K562 (cell line): Measurements from ENCODE around the gene HJV. TPM values are rescaled to one million over a fixed set of nuclear protein-coding genes. Genes with fewer than 3 reads are reported as not detected.

Experiments
- ATF7 ChIP-seq: fragments of 450-650 bp; IDR thresholded peaks from 2 replicates; pipeline ENCODE4 v1.7.1; 2014; ENCODE audit warnings: mild to moderate bottlenecking, moderate library complexity
- CBX8 ChIP-seq: fragments of 200-600 bp; sonication (generic); IDR thresholded peaks from 2 replicates; pipeline ENCODE4 v1.6.1; 2012; ENCODE audit warnings: borderline replicate concordance, mixed run types, low read depth, mild to moderate bottlenecking, moderate library complexity, mixed read lengths, low read length, control low read depth, inconsistent platforms; ENCODE audit not compliant: poor library complexity, severe bottlenecking; ENCODE audit errors: extremely low read depth
- CHD4 ChIP-seq: fragments of 200-600 bp; sonication (generic); IDR thresholded peaks from 3 replicates; pipeline ENCODE4 v1.6.1; 2012; ENCODE audit warnings: low read depth, mild to moderate bottlenecking, mixed read lengths, low read length, inconsistent platforms; ENCODE audit not compliant: insufficient read depth, insufficient replicate concordance, poor library complexity, severe bottlenecking
- DACH1 ChIP-seq: fragments of 450-650 bp; IDR thresholded peaks from 2 replicates; pipeline ENCODE4 v1.6.1; 2018; ENCODE audit not compliant: partially characterized antibody
- DPF2 ChIP-seq: fragments of 450-650 bp; IDR thresholded peaks from 2 replicates; pipeline ENCODE4 v1.6.1; 2016
- MBD1 ChIP-seq: fragments of 250-450 bp; sonication (Bioruptor Pico); IDR thresholded peaks from 2 replicates; pipeline ENCODE4 v1.8.0; 2022; ENCODE audit warnings: inconsistent platforms
- MCM2 ChIP-seq: fragments of 450-650 bp; IDR thresholded peaks from 2 replicates; pipeline ENCODE4 v1.6.1; 2017; ENCODE audit warnings: low read depth, mild to moderate bottlenecking
- MECOM ChIP-seq: fragments of 250-450 bp; sonication (Bioruptor Pico); IDR thresholded peaks from 2 replicates; pipeline ENCODE4 v1.8.0; 2022; ENCODE audit warnings: inconsistent platforms
- MEF2A ChIP-seq: IDR thresholded peaks from 2 replicates; pipeline ENCODE4 v1.6.1; 2011; ENCODE audit warnings: low read depth, mild to moderate bottlenecking, low read length, moderate library complexity; ENCODE audit not compliant: control insufficient read depth
- NFRKB ChIP-seq: fragments of 450-650 bp; IDR thresholded peaks from 2 replicates; pipeline ENCODE4 v1.6.1; 2016; ENCODE audit warnings: low read depth
- NR2C1 ChIP-seq, 2 experiments: fragments of 450-650 bp; IDR thresholded peaks; 2 replicates each; pipeline ENCODE4 v1.6.1; 2017; ENCODE audit warnings: mild to moderate bottlenecking in 2 of 2, antibody characterized with exemption in 1 of 2, inconsistent platforms in 1 of 2, missing compliant biosample characterization in 1 of 2, missing genetic modification characterization in 1 of 2
- PREB ChIP-seq: sonication (generic); formaldehyde crosslinking; IDR thresholded peaks from 2 replicates; pipeline ENCODE4 v1.8.1; 2023; ENCODE audit warnings: mild to moderate bottlenecking, missing genetic modification reagents
- PTBP1 ChIP-seq: fragments of 200-400 bp; formaldehyde crosslinking; IDR thresholded peaks from 2 replicates; pipeline ENCODE4 v1.6.1; 2017; ENCODE audit warnings: low read depth, low read length
- RBBP5 ChIP-seq: fragments of 200-600 bp; sonication (generic); IDR thresholded peaks from 2 replicates; pipeline ENCODE4 v1.6.1; 2012; ENCODE audit warnings: borderline replicate concordance, mild to moderate bottlenecking, low read length, control low read depth, inconsistent platforms; ENCODE audit not compliant: insufficient read depth, poor library complexity, severe bottlenecking
- SMARCA4 ChIP-seq: fragments of 450-650 bp; IDR thresholded peaks from 2 replicates; pipeline ENCODE4 v1.6.1; 2016
- SMARCC2 ChIP-seq: fragments of 450-650 bp; IDR thresholded peaks from 2 replicates; pipeline ENCODE4 v1.6.1; 2017; ENCODE audit warnings: antibody characterized with exemption, moderate library complexity, mild to moderate bottlenecking, low read depth
- ZNF239 ChIP-seq: fragments of 250-450 bp; sonication (Bioruptor Pico); IDR thresholded peaks from 2 replicates; pipeline ENCODE4 v1.4.0; 2020; ENCODE audit warnings: mild to moderate bottlenecking
- ZNF592 ChIP-seq: fragments of 450-650 bp; IDR thresholded peaks from 2 replicates; pipeline ENCODE4 v1.6.1; 2017; ENCODE audit warnings: antibody characterized with exemption, mild to moderate bottlenecking
- polyA plus RNA-seq, 8 experiments: library from polyadenylated mRNA; depleted of rRNA in 4 of 8; stranded (reverse) in 5 of 8; unstranded in 3 of 8; fragments of >200 nt; fragmentation: Nextera tagmentation in 2 of 8; fragmentation: Illumina TruSeq in 1 of 8; extraction: Ambion mirVana in 2 of 8; extraction: Trizol in 1 of 8; gene quantifications; 2 replicates each; pipeline versions ENCODE4 v1.2.1 to v1.2.3, GENCODE V29; 2011 to 2014; ENCODE audit warnings: inconsistent platforms in 1 of 8, missing spikeins in 1 of 8
- total RNA-seq, 7 experiments: library from RNA; depleted of rRNA in 6 of 7; stranded (reverse); fragments of >200 nt in 6 of 7; fragmentation: Illumina TruSeq in 2 of 7; extraction: Trizol in 2 of 7; gene quantifications; 2 replicates each; pipeline versions ENCODE4 v1.2.1 to v1.2.3, GENCODE V29; 2011 to 2021; ENCODE audit warnings: low replicate concordance in 1 of 7
- TF ChIP-seq, protein P1 (sequence below): fragments of 450-650 bp; formaldehyde crosslinking; IDR thresholded peaks from 2 replicates; pipeline ENCODE4 v1.4.0; 2022; ENCODE audit warnings: mild to moderate bottlenecking, moderate library complexity

The HJV gene
- total and polyA plus RNA-seq, 9 of the 15 experiments (the other 6 are each of a cell fraction or from before 2014, with no cell fraction given), result 1.0 to 6.6 (median 2.4) TPM

DNA sequence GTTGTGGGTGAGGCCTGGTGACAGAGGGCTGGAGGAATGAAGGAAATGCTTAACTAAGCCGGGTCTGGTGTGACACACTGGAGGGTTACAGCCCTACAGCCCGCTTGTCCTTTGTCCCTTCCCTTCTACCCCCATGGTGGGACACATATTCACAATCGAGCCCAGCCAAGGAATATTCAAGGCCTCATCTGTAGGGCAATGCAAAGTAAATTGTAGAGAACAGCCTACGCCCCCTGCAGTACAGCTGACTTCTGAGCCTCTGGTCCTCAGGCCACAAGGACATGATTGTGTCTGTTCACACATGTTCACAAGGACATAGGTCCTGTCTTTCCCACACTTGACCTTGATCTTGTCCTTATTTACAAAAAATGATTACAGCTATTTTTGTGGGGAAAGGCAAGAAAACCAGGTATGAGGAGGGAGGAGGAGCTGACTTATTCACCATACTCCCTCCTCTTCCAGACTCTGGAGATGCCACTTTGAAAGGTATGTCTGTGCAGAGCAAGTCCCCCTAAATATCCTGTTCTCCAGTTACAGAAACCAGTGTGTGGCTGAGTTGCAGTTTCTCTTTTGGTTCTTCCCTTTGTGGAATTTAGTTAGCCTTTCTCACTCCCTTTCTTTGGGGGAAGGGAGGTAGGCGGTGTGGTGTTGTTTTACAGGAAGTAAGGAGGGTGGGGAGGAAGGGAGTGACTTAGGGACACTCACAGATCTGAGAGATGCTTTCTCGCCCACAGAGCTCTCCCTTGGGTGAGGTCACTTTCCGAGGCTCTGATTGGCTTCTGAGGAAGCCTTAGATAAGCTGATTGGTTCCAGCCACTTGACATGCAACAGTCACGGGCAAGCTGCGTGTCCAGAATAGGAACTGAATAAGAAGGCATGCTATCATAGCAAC lies 42.4 kb downstream of the HJV start (continued):
- TF ChIP-seq NR2C1 (IDR thresholded peaks at IDR 0.05), result no peak
- peak; percentile 50; the same call in 1 of the 2 replicates for TF ChIP-seq NR2C1 (tag; IDR thresholded peaks at IDR 0.05)
- TF ChIP-seq PREB, result no peak
- no peak for TF ChIP-seq PTBP1
- peak; percentile 100 for TF ChIP-seq ATF7
- peak; percentile 91 for TF ChIP-seq ZNF592
- no peak for TF ChIP-seq MECOM (CRISPR knock-in tag)
- peak; percentile 79 for TF ChIP-seq DACH1
- no peak for TF ChIP-seq SMARCC2
- TF ChIP-seq MCM2, result no peak
- TF ChIP-seq NFRKB, result peak; percentile 96
- TF ChIP-seq MEF2A, result 0 out of 2 replicates have a peak, but pooled peaks have one; percentile 12
- peak; percentile 92 for TF ChIP-seq DPF2
- no peak for TF ChIP-seq MBD1 (CRISPR knock-in tag)
- TF ChIP-seq CHD4, result no peak
- TF ChIP-seq, protein P1, sequence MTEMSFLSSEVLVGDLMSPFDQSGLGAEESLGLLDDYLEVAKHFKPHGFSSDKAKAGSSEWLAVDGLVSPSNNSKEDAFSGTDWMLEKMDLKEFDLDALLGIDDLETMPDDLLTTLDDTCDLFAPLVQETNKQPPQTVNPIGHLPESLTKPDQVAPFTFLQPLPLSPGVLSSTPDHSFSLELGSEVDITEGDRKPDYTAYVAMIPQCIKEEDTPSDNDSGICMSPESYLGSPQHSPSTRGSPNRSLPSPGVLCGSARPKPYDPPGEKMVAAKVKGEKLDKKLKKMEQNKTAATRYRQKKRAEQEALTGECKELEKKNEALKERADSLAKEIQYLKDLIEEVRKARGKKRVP (CRISPR knock-in tag), result no peak; the same call in 1 of the 2 replicates
- TF ChIP-seq RBBP5, result peak; percentile 74
- TF ChIP-seq SMARCA4, result peak; percentile 76
- no peak for TF ChIP-seq ZNF239 (CRISPR knock-in tag)
- no peak for TF ChIP-seq CBX8
